DND-41 (cell line): Measurements from ENCODE around the gene NPTN.

Source experiments
- ATAC-seq: fragments of 200-7000 bp; cut with Tn5 transposase; 3 replicates; pipeline ENCODE4 v1.9.1; 2021; ENCODE audit warnings: low read depth; ENCODE audit not compliant: insufficient read depth
- DNase-seq: peaks from one replicate; pipeline ENCODE4 v3.0.0-alpha.2; 2020
- H2AFZ ChIP-seq: 2 replicates; pipeline ENCODE4 v1.6.0; 2012; ENCODE audit warnings: low read depth, low read length
- H3K27ac ChIP-seq: 2 replicates; pipeline ENCODE4 v1.5.1; 2012; ENCODE audit warnings: low read length, inconsistent platforms
- H3K27me3 ChIP-seq: fragments of 200-600 bp; sonication (generic); 2 replicates; pipeline ENCODE4 v1.6.0; 2012; ENCODE audit warnings: low read length, mild to moderate bottlenecking, inconsistent platforms; ENCODE audit not compliant: insufficient read depth, poor library complexity
- H3K36me3 ChIP-seq: 2 replicates; pipeline ENCODE4 v1.5.1; 2012; ENCODE audit warnings: low read length, inconsistent platforms; ENCODE audit not compliant: insufficient read depth
- H3K4me1 ChIP-seq: 2 replicates; pipeline ENCODE4 v1.5.1; 2012; ENCODE audit warnings: mild to moderate bottlenecking, low read length; ENCODE audit not compliant: insufficient read depth
- H3K4me2 ChIP-seq: 2 replicates; pipeline ENCODE4 v1.6.0; 2012; ENCODE audit warnings: mild to moderate bottlenecking, moderate library complexity, low read length, inconsistent platforms; ENCODE audit not compliant: insufficient read depth
- H3K4me3 ChIP-seq, 2 experiments: fragments of 200-600 bp in 1 of 2; shearing (Covaris generic) in 1 of 2; 2 replicates each; pipeline ENCODE4 v1.5.1; 2012 to 2016; ENCODE audit warnings: inconsistent platforms in 2 of 2, low read length in 2 of 2, mild to moderate bottlenecking in 2 of 2, low read depth in 1 of 2, moderate library complexity in 1 of 2
- H3K79me2 ChIP-seq: 2 replicates; pipeline ENCODE4 v1.6.0; 2012; ENCODE audit warnings: low read length, inconsistent platforms; ENCODE audit not compliant: insufficient read depth
- H3K9ac ChIP-seq: 2 replicates; pipeline ENCODE4 v1.6.0; 2012; ENCODE audit warnings: low read depth, mild to moderate bottlenecking, inconsistent platforms, low read length, moderate library complexity
- H3K9me3 ChIP-seq: 2 replicates; pipeline ENCODE4 v1.5.1; 2012; ENCODE audit warnings: low read length, moderate library complexity, mild to moderate bottlenecking, inconsistent platforms; ENCODE audit not compliant: insufficient read depth, severe bottlenecking
- H4K20me1 ChIP-seq: 2 replicates; pipeline ENCODE4 v1.6.0; 2012; ENCODE audit warnings: low read length; ENCODE audit not compliant: insufficient read depth
- CTCF ChIP-seq: IDR thresholded peaks from 2 replicates; pipeline ENCODE4 v1.5.1; 2012; ENCODE audit warnings: borderline replicate concordance, low read length, moderate library complexity, mild to moderate bottlenecking; ENCODE audit not compliant: poor library complexity, severe bottlenecking; ENCODE audit errors: extremely low read depth
- EZH2 ChIP-seq: IDR thresholded peaks from 3 replicates; pipeline ENCODE4 v1.6.1; 2012; ENCODE audit warnings: borderline replicate concordance, low read depth, mild to moderate bottlenecking, moderate library complexity, low read length, inconsistent platforms; ENCODE audit not compliant: severe bottlenecking

Gene NPTN

GRCh38 chr15:73530649-73531048 lies 102.5 kb downstream of the NPTN start:
- Histone ChIP-seq H3K27ac (no peak overlapping the region), H3K9me3 (no peaks in the 10 kb centered on the region), H3K36me3 (no peaks in the 10 kb centered on the region), H3K4me2 (no peak overlapping the region), H3K4me3 (no peak overlapping the region), H2AFZ (no peak overlapping the region), H4K20me1 (no peaks in the 10 kb centered on the region), H3K79me2 (no peaks in the 10 kb centered on the region), H3K4me1 (no peaks in the 10 kb centered on the region), H3K9ac (no peak overlapping the region), H3K27me3 (peaks cover 7% of the 10 kb centered on the region)
- TF ChIP-seq EZH2, result no peak
- ATAC-seq, result no peak
- DNase-seq, result no peak

GRCh38 chr15:73527598-73527997 lies 105.6 kb downstream of the NPTN start:
- no peaks in the 10 kb centered on the region for H3K4me1 ChIP-seq
- ATAC-seq, result no peak
- H3K79me2 ChIP-seq, result no peaks in the 10 kb centered on the region
- H4K20me1 ChIP-seq, result no peaks in the 10 kb centered on the region
- H3K9ac ChIP-seq, result no peak overlapping the region
- no peaks in the 10 kb centered on the region for H3K36me3 ChIP-seq
- H3K4me3 ChIP-seq, result no peak overlapping the region
- TF ChIP-seq CTCF (no peak), EZH2 (no peak)
- no peak overlapping the region for H2AFZ ChIP-seq
- H3K27ac ChIP-seq, result no peak overlapping the region
- peaks cover 9% of the 10 kb centered on the region for H3K27me3 ChIP-seq
- DNase-seq, result no peak
- no peaks in the 10 kb centered on the region for H3K9me3 ChIP-seq
- no peak overlapping the region for H3K4me2 ChIP-seq

- Histone ChIP-seq H3K36me3 (no peaks in the 10 kb centered on the region), H3K27me3 (peaks cover 13% of the 10 kb centered on the region), H3K4me3 (no peak overlapping the region), H3K79me2 (no peaks in the 10 kb centered on the region), H3K27ac (no peak overlapping the region), H3K4me2 (no peak overlapping the region), H4K20me1 (no peaks in the 10 kb centered on the region), H3K9me3 (no peaks in the 10 kb centered on the region), H2AFZ (no peak overlapping the region), H3K4me1 (no peaks in the 10 kb centered on the region), H3K9ac (no peak overlapping the region)
- ATAC-seq, result no peak
- no peak for DNase-seq
- TF ChIP-seq CTCF (no peak), EZH2 (no peak)
Measured at GRCh38 chr15:73524919-73525318, 108.3 kb downstream of the NPTN start.

- ATAC-seq, result no peak
- no peak for DNase-seq
- no peak overlapping the region for H3K27ac ChIP-seq
- H3K79me2 ChIP-seq, result no peaks in the 10 kb centered on the region
- no peak overlapping the region for H3K4me2 ChIP-seq
- H3K36me3 ChIP-seq, result no peaks in the 10 kb centered on the region
- TF ChIP-seq EZH2 (no peak), CTCF (no peak)
- H4K20me1 ChIP-seq, result no peaks in the 10 kb centered on the region
- H2AFZ ChIP-seq, result no peak overlapping the region
- H3K9me3 ChIP-seq, result no peaks in the 10 kb centered on the region
- no peak overlapping the region for H3K9ac ChIP-seq
- H3K4me3 ChIP-seq, result no peak overlapping the region
- H3K4me1 ChIP-seq, result no peaks in the 10 kb centered on the region
- H3K27me3 ChIP-seq, result peaks cover 17% of the 10 kb centered on the region
Measured at GRCh38 chr15:73522011-73522410, 111.2 kb downstream of the NPTN start.
